NCI-H2107 (cell line): ENCODE results near the gene ARL14.
A peak's percentile ranks its signal among the peaks of the same experiment; 100 is the strongest.
"Not testable (repeated sequence)": the region's sequence is repeated elsewhere in the genome, so short reads cannot be mapped to it uniquely, and the experiment has no call there.

ENCODE experiments used
- DNase-seq: peaks from one replicate; lab custom pipeline; 2025; lab: John Stamatoyannopoulos, UW

Gene ARL14

DNA sequence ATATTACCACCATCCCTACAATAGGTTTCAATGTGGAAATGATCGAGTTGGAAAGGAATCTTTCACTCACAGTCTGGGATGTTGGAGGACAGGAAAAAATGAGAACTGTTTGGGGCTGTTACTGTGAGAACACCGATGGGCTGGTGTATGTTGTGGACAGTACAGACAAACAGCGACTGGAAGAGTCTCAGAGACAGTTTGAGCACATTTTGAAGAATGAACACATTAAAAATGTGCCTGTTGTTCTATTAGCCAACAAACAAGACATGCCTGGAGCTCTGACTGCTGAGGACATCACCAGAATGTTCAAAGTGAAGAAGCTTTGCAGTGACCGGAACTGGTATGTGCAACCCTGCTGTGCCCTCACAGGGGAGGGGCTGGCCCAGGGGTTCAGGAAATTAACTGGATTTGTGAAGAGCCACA is 510 bp downstream of the ARL14 start:
- no peak for DNase-seq

DNA sequence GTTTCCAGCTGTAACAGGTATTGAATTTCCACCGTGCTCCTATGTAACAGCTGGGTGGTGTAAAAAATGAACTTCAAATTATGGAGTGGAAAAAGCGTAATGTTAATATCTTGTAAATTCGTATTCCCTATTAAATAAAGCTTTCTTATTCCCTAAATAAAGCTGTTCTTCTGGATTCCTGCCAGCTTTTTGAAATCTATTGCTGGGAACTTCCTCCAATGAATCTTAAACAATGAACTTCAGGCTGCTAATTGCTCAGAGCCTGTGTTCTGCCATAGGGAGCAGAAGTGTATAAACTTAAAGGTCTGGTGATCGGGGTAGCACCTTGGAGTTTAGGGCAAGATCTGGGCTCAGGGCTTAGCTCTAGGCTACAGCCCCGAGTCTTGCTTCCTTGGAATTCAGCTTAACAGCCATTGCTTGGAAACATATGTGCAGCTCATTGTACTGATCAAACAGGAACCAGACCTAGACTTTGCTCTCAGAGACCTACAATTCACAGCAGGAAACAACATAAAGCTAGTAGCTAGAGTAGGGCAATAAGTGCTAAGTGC is 1.4 kb downstream of the ARL14 start:
- no peak for DNase-seq

- no peak for DNase-seq
These were observed 7.4 kb downstream of the ARL14 start for GRCh38 chr3:160684368-160684740.

- DNase-seq, result no peak
These were observed 8.3 kb downstream of the ARL14 start for GRCh38 chr3:160685144-160685766.

GRCh38 chr3:160686955-160687535 is 10.1 kb downstream of the ARL14 start:
- DNase-seq, result no peak

DNA sequence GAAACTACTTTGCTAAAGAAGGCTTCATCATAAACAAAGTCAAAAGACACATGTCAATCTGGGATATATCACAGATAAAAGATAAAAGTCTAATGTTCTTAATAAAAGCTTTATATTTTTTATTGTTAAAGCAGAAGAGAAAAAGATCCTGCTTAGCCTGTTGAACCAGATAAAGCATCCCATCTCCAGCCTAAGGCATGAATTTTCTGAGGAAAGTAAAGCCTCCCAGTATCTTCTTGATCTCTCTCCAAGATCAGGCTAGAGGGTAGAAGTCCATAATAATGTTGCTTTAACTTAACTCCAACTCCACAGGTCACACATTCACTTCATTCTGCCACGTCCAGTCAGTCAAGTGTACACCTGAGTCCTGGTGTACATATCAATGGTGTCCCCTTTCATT is 14.2 kb downstream of the ARL14 start:
- no peak for DNase-seq

GRCh38 chr3:160691962-160692361 is 15.0 kb downstream of the ARL14 start:
- no peak for DNase-seq

- no peak for DNase-seq
These were observed 16.2 kb downstream of the ARL14 start for GRCh38 chr3:160693191-160693590.

DNA sequence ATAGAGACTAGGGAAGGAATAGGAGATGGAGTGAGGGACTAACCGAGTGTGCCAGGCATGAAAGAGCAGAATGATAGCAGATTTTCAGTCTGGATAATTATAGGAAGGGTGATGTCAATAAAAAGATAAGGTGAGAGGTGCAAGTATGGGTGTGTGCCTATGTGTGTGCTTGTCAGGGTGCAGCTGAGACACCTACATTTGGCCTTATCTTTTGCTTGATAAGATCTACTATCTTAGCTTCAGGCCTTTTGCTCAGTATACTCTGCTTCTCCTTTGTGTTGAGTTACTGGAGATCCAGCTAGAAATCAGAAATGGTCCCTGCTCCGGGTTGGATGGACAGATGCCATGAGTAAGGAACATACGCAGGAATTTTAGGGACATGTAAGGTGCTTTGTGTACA is 17.4 kb downstream of the ARL14 start:
- no peak for DNase-seq

- no peak for DNase-seq
These were observed 18.0 kb downstream of the ARL14 start for GRCh38 chr3:160695003-160695402.

GRCh38 chr3:160695915-160696327 is 19.0 kb downstream of the ARL14 start:
- DNase-seq, result no peak

GRCh38 chr3:160697637-160698380 is 20.8 kb downstream of the ARL14 start:
- DNase-seq, result no peak

GRCh38 chr3:160698599-160699195 is 21.7 kb downstream of the ARL14 start:
- DNase-seq, result no peak

GRCh38 chr3:160701490-160701889 is 24.5 kb downstream of the ARL14 start:
- no peak for DNase-seq

GRCh38 chr3:160702290-160702689 is 25.3 kb downstream of the ARL14 start:
- DNase-seq, result no peak

DNA sequence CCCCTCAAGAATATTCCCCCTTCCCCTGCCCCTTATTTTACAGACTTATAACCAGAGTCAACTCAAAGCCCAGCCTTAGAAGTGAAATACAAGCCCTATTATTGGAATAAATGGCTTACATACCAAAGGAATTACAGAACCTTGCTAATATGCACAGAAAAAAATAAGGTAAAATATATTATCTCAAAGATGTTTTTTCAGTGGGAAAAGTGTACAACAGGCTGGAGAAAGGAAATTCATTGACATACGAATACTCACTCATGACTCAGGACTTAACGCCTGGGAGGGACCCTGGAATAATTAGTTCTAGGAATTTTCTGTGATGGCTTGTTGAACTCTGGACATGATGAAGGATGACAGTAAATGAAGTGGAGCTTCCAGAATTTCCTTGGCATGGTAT is 27.0 kb downstream of the ARL14 start:
- no peak for DNase-seq

DNA sequence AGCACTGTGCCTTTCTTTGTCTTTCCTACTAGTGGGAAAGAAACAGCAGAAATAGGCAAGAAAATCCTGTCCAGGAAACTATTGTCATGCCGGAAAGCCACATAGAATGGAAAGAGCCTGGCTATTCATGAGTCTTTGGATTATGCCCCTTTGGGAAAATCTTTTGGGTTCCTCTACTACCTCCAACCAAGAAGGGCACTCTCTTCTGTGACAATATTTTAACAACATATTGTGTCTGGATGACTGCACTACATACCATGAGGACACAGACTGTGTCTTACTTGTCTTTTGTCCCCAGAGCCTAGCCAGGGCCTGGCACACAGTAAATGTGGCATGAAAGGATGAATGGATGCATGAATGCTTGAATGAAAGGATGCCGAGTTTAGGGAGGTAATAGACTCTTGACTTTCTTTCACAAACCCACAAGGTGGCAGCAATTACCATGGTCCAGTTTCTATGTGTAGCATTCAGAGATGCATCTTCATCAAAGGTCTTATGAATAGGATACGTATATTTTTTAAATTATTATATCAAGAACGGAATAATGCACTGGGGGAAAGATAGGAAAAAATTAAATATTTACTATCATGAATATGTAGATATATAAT is 30.3 kb downstream of the ARL14 start:
- peak; percentile 87 for DNase-seq

DNA sequence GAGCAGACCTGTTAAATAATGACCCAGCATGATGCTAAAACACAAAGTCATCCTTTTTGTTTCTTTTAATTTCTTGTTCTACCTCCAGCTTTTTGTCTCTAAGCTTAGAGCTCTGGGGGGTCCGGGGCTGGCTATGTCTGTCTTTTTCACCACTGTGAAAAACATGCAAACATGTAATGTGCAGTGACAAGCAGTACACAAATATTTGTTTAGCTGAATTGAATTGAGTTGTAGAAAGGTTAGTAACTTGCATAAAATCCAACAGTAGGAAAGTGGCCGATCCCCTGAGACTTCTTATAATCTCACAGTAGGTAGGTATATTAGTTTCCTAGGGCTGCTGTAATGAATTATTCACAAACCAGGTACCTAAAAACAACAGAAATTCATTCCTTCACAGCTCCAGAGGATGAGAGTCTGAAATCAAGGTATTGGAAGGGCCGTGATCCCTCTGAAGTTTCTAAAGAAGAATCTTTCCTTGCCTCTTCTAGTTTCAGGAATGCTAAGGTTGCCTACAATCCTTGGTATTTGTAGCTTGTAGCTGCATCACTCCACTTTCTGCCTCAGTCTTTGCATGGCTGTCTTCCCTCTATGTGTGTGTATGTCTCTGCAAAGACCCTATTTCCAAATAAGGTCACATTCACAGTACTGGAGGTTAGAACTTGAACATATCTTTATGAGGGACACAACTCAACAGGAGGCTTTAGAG is 32.7 kb downstream of the ARL14 start:
- DNase-seq, result no peak

- not testable (repeated sequence) for DNase-seq
These were observed 36.2 kb downstream of the ARL14 start for GRCh38 chr3:160713144-160713543.

GRCh38 chr3:160719710-160720109 is 42.8 kb downstream of the ARL14 start:
- no peak for DNase-seq

- no peak for DNase-seq
These were observed 43.3 kb downstream of the ARL14 start for GRCh38 chr3:160720123-160720746.
